ENCODE results near the gene TXNRD1.
"Not testable (repeated sequence)": the region's sequence is repeated elsewhere in the genome, so short reads cannot be mapped to it uniquely, and the experiment has no call there.

The TXNRD1 gene

DNA sequence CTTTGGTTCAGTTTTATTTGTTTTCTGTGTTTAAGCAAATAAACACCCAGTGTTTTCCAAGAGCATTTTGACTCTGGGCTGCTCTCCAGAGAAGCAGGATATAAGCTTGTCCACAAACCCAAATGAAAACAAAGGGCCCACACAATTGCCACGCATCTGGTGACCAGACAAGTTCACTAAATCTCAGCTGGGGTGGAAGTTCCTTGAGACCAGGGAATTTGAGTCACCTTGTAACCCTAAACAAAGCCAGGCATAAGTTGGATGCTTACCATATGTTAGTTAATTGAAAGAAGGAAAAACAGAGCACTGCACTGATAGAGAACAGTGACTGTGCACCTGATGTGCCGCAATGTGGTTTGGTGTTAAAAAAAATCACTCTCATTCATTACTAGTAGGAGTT is 1.6 kb upstream of the TXNRD1 start:
- H3K4me1 ChIP-seq = peaks cover 2% of the 10 kb centered on the region
- H3K27me3 ChIP-seq (ENCODE audit: control insufficient read depth, insufficient read depth, low read length) = no peaks in the 10 kb centered on the region
- H3K9me3 ChIP-seq (ENCODE audit: control insufficient read depth, low read length) = no peaks in the 10 kb centered on the region
- H3K9ac ChIP-seq = no peak overlapping the region
- H2AFZ ChIP-seq = no peak overlapping the region
- no peak overlapping the region for H3K4me2 ChIP-seq (ENCODE audit: low read length)
- no peak overlapping the region for H3K4me3 ChIP-seq (ENCODE audit: low read depth, low read length)
- no peak overlapping the region for H3K27ac ChIP-seq
- TF ChIP-seq CTCF (IDR thresholded peaks at IDR 0.05) = no peak
- H3K36me3 ChIP-seq (ENCODE audit: control insufficient read depth, insufficient read depth, low read length) = no peaks in the 10 kb centered on the region
- no peaks in the 10 kb centered on the region for H3K79me2 ChIP-seq

- Histone ChIP-seq H3K27ac (peak overlapping the region; percentile 61), H3K79me2 (no peaks in the 10 kb centered on the region), H3K4me3 (ENCODE audit: low read depth, low read length) (no peak overlapping the region), H3K9me3 (ENCODE audit: control insufficient read depth, low read length) (no peaks in the 10 kb centered on the region), H3K9ac (no peak overlapping the region), H2AFZ (peak overlapping the region; percentile 100), H3K36me3 (ENCODE audit: control insufficient read depth, insufficient read depth, low read length) (no peaks in the 10 kb centered on the region), H3K27me3 (ENCODE audit: control insufficient read depth, insufficient read depth, low read length) (no peaks in the 10 kb centered on the region), H3K4me1 (peaks cover 18% of the 10 kb centered on the region), H3K4me2 (ENCODE audit: low read length) (no peak overlapping the region)
- TF ChIP-seq CTCF (IDR thresholded peaks at IDR 0.05) = no peak
Measured at GRCh38 chr12:104216521-104216924, 944 bp downstream of the TXNRD1 start.

DNA sequence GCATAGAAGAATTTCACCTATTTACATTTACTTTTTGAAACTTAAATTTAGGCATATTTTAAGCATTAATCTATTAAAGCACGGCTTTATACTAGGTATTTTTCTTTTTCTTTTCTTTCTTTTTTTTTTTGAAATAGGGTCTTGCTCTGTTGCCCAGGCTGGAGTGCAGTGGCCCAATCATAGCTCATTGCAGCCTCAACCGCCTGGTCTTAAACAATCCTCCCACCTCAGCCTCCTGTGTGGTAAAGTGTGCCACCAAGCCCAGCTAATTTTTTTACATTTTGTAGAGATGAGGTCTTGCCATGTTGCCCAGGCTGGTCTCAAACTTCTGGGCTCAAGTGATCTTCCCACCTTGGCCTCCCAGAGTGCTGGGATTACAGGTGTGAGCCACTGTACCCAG is 2.9 kb downstream of the TXNRD1 start:
- H3K27me3 ChIP-seq (ENCODE audit: control insufficient read depth, insufficient read depth, low read length); H3K9ac ChIP-seq; H3K36me3 ChIP-seq (ENCODE audit: control insufficient read depth, insufficient read depth, low read length); H3K79me2 ChIP-seq; H3K9me3 ChIP-seq (ENCODE audit: control insufficient read depth, low read length); H3K4me3 ChIP-seq (ENCODE audit: low read depth, low read length); H3K4me2 ChIP-seq (ENCODE audit: low read length): not testable (repeated sequence)
- Histone ChIP-seq H2AFZ (peak overlapping the region; percentile 14), H3K27ac (peak overlapping the region; percentile 84), H3K4me1 (peaks cover 21% of the 10 kb centered on the region)

DNA sequence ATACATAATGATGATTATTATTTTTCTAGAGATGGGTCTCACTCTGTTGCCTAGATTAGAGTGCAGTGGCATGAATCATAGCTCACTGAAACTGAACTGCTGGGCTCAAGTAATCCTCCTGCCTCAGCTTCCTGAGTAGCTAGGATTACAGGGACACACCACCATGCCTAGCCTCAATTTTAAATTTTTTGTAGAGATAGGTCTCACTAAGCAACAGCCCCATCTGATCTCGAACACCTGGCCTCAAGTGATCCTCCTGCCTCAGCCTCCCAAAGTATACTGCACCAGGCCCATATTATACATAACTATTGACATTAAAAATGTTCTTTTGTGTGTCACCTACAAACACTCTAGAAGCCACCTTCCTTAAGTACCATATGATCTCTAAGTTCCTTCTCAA is 3.4 kb downstream of the TXNRD1 start:
- H3K4me1 ChIP-seq = peaks cover 22% of the 10 kb centered on the region
- peak overlapping the region; percentile 14 for H2AFZ ChIP-seq
- no peaks in the 10 kb centered on the region for H3K27me3 ChIP-seq (ENCODE audit: control insufficient read depth, insufficient read depth, low read length)
- H3K4me3 ChIP-seq (ENCODE audit: low read depth, low read length) = no peak overlapping the region
- H3K9me3 ChIP-seq (ENCODE audit: control insufficient read depth, low read length) = no peaks in the 10 kb centered on the region
- peak overlapping the region; percentile 39 for H3K4me2 ChIP-seq (ENCODE audit: low read length)
- TF ChIP-seq CTCF (IDR thresholded peaks at IDR 0.05) = no peak
- H3K36me3 ChIP-seq (ENCODE audit: control insufficient read depth, insufficient read depth, low read length) = no peaks in the 10 kb centered on the region
- no peak overlapping the region for H3K9ac ChIP-seq
- H3K27ac ChIP-seq = peak overlapping the region; percentile 84
- no peaks in the 10 kb centered on the region for H3K79me2 ChIP-seq

DNA sequence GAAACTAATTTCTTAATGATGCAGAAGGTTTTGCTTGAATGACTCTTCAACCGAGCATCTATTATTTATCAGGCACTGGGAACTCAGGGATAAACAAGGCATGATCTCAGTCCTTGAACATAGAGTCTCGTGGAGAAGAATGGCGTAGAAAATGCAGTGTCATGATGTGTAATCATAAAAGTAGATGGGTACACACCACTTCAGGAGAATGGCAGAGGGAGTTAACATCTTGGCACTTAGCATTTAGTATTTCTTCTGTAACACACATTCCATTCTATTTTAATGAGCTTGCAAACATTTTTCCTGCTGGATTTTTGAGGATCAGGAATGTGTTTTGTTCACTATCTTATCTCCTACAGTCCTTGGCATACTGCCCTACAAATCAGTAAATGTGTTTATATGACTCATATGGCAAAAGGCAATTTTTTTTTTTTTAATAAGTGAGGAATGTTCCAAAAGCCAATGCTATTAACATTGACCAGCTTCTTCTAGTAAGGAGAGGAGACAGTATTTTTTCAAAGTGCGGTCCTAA is 3.8 kb downstream of the TXNRD1 start:
- TF ChIP-seq CTCF (IDR thresholded peaks at IDR 0.05) = no peak
- no peaks in the 10 kb centered on the region for H3K79me2 ChIP-seq
- H3K4me3 ChIP-seq (ENCODE audit: low read depth, low read length) = no peak overlapping the region
- no peaks in the 10 kb centered on the region for H3K27me3 ChIP-seq (ENCODE audit: control insufficient read depth, insufficient read depth, low read length)
- peaks cover 22% of the 10 kb centered on the region for H3K4me1 ChIP-seq
- H3K9ac ChIP-seq = no peak overlapping the region
- H3K4me2 ChIP-seq (ENCODE audit: low read length) = peak overlapping the region; percentile 39
- H3K36me3 ChIP-seq (ENCODE audit: control insufficient read depth, insufficient read depth, low read length) = no peaks in the 10 kb centered on the region
- H3K27ac ChIP-seq = peak overlapping the region; percentile 84
- H2AFZ ChIP-seq = peak overlapping the region; percentile 45
- H3K9me3 ChIP-seq (ENCODE audit: control insufficient read depth, low read length) = no peaks in the 10 kb centered on the region

Data from parathyroid adenoma (tissue), 2 donors.